Measurements from ENCODE around the gene DLGAP3.

Gene DLGAP3

GRCh38 chr1:34865573-34865972 lies 63.9 kb downstream of the DLGAP3 start:
- no peak for DNase-seq

GRCh38 chr1:34864759-34865158 lies 64.7 kb downstream of the DLGAP3 start:
- DNase-seq: no peak

GRCh38 chr1:34863501-34863900 lies 65.9 kb downstream of the DLGAP3 start:
- DNase-seq: no peak

- DNase-seq: peak; percentile 74 to 94 (median 82)
Measured at GRCh38 chr1:34859446-34860200, 69.8 kb downstream of the DLGAP3 start, which contains the start of gene SMIM12. Gene SMIM12 (minus strand): TSS chr1:34859749. CDS start chr1:34855977, 3,772 bp downstream.

- DNase-seq: peak in 4 of 5 donors; percentile 19 to 27 (median 22)
Measured at GRCh38 chr1:34858901-34859445, 70.5 kb downstream of the DLGAP3 start.

- DNase-seq: no peak
Measured at GRCh38 chr1:34856697-34857096, 72.8 kb downstream of the DLGAP3 start.

GRCh38 chr1:34852677-34853217 lies 76.7 kb downstream of the DLGAP3 start:
- DNase-seq: peak; percentile 74 to 92 (median 85)

- DNase-seq: no peak
Measured at GRCh38 chr1:34851431-34852105, 77.9 kb downstream of the DLGAP3 start.

GRCh38 chr1:34850382-34850781 lies 79.1 kb downstream of the DLGAP3 start:
- DNase-seq: no peak

- no peak for DNase-seq
Measured at GRCh38 chr1:34847094-34847493, 82.4 kb downstream of the DLGAP3 start.

- DNase-seq: no peak
Measured at GRCh38 chr1:34846265-34846664, 83.2 kb downstream of the DLGAP3 start.

GRCh38 chr1:34845131-34845901 lies 84.1 kb downstream of the DLGAP3 start:
- DNase-seq: no peak

- DNase-seq: no peak
Measured at GRCh38 chr1:34844252-34844634, 85.2 kb downstream of the DLGAP3 start.

GRCh38 chr1:34843392-34844251 lies 85.8 kb downstream of the DLGAP3 start:
- no peak for DNase-seq

GRCh38 chr1:34842952-34843371 lies 86.5 kb downstream of the DLGAP3 start:
- no peak for DNase-seq

- no peak for DNase-seq
Measured at GRCh38 chr1:34842073-34842472, 87.4 kb downstream of the DLGAP3 start.

GRCh38 chr1:34840426-34840825 lies 89.0 kb downstream of the DLGAP3 start:
- no peak for DNase-seq

GRCh38 chr1:34839526-34840305 lies 89.7 kb downstream of the DLGAP3 start:
- no peak for DNase-seq

- DNase-seq: no peak
Measured at GRCh38 chr1:34833711-34834110, 95.7 kb downstream of the DLGAP3 start.

GRCh38 chr1:34831721-34832246 lies 97.7 kb downstream of the DLGAP3 start:
- DNase-seq: no peak

GRCh38 chr1:34829250-34829649 lies 100.2 kb downstream of the DLGAP3 start:
- DNase-seq: no peak
